GM18951 (cell line): ENCODE data around the gene GDF11.

ENCODE experiments used
- POLR2A ChIP-seq: IDR thresholded peaks from 4 replicates; pipeline ENCODE4 v1.6.1; 2011; ENCODE audit warnings: mild to moderate bottlenecking; ENCODE audit not compliant: insufficient read length, insufficient read depth; ENCODE audit errors: extremely low read depth
- in situ Hi-C: fragments of 300-500 bp; cut with MboI; formaldehyde crosslinking; loops from one replicate; pipeline ENCODE4 v1.12.0; 2022; ENCODE audit warnings: low sequenced_read_pairs, mixed read lengths, inconsistent platforms; ENCODE audit not compliant: unreplicated experiment

The GDF11 gene

DNA sequence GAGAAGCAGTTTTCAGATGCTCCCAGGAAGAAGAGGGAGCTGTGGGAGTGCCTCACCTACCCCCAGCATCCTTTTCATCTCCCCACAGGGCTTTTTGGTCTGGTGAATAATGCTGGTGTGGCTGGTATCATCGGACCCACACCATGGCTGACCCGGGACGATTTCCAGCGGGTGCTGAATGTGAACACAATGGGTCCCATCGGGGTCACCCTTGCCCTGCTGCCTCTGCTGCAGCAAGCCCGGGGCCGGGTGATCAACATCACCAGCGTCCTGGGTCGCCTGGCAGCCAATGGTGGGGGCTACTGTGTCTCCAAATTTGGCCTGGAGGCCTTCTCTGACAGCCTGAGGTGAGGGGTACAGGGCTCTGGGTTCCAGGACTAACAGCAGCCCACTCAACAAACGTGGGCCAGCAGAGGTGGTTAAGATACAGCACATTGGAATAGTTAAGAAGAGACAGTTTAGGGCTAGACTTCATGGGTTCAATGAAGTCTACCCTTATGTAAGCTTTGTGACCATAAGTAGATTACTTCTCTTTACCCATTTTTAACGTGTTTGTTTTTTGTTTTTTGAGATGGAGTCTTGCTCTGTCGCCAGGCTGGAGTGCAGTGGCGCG lies 21.2 kb upstream of the GDF11 start:
- in situ Hi-C loops = no loop called here
- TF ChIP-seq POLR2A = no peak

DNA sequence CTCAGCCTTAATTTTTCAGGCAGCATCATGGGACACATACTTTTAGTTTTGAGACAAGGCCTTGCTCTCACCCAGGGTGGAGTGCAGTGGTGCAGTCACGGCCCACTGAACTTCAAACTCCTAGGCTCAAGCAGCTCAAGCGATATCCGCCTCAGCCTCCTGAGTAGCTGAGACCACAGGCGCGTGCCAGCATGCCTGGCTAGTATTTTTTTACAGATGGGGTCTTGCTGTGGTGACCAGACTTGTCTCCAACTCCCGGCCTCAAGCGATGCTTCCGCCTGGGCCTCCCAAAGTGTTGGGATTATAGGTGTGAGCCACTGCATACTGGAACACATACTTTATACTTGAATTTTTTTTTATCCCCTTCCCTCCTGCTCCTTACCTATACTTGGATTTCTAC lies 20.0 kb upstream of the GDF11 start:
- no peak for TF ChIP-seq POLR2A
- in situ Hi-C loops = no loop called here

DNA sequence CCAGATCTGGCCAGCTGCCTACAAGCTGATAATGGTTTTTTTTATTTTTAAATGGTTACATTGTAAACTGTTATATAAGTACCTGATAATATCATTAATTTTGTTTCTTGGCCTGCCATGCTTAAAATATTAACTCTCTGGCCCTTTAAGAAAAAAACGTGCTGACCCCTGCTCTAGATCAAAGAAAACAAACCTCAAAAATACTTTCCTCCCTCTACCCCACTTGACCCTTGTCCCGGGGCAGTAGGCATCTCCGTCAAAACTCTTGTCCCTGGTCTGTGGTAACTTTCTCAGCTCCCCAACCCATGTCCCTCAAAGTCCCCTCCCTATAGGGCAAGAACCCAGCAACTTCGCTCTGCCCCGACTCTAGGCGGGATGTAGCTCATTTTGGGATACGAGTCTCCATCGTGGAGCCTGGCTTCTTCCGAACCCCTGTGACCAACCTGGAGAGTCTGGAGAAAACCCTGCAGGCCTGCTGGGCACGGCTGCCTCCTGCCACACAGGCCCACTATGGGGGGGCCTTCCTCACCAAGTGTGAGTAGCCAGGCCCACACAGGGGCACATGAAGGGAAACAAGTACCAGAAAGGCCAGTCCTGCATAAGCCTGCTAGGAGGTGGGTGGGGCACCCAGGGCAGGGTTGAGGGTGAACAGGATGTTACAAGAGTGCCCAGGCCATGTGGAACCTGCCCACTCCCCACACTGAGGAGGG lies 19.3 kb upstream of the GDF11 start:
- TF ChIP-seq POLR2A = peak; percentile 20
- in situ Hi-C loops = no loop called here

DNA sequence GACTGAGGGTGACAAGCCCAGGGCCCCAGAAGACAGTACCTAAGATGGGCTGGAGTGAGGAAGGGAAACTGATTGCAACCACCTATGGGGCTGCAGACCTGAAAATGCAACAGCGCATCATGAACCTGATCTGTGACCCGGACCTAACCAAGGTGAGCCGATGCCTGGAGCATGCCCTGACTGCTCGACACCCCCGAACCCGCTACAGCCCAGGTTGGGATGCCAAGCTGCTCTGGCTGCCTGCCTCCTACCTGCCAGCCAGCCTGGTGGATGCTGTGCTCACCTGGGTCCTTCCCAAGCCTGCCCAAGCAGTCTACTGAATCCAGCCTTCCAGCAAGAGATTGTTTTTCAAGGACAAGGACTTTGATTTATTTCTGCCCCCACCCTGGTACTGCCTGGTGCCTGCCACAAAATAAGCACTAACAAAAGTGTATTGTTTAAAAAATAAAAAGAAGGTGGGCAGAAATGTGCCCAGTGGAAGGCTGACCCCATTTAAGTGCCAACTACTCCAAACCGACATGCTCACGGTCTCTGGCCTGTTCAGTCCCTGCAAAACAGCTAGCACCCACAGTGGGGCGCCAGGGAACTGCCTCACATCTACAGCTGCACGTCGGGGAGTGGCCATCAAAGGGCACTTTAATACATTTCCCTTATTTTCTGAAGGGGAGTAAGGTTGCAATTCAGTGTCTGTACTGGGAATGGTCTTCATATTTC lies 18.5 kb upstream of the GDF11 start:
- in situ Hi-C loops = no loop called here
- no peak for TF ChIP-seq POLR2A

DNA sequence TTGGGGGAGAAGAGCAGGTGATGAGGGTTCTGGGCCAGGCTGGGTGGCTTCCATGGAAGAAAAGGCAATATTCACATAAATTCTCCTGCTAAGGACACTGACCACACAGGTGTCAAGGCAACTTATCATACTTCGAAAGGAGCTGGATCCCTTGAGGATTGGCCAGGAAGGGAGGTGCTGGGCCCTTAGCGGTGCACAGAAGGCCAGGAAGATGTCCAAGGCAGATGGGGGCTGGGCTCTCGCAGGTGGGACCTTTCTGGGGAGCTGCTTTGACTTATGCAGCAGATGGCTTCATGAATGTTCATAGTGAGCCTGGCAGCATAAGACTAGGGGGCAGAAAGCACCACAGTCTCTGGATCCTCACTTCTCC lies 18.0 kb upstream of the GDF11 start:
- no peak for TF ChIP-seq POLR2A
- in situ Hi-C loops = no loop called here

DNA sequence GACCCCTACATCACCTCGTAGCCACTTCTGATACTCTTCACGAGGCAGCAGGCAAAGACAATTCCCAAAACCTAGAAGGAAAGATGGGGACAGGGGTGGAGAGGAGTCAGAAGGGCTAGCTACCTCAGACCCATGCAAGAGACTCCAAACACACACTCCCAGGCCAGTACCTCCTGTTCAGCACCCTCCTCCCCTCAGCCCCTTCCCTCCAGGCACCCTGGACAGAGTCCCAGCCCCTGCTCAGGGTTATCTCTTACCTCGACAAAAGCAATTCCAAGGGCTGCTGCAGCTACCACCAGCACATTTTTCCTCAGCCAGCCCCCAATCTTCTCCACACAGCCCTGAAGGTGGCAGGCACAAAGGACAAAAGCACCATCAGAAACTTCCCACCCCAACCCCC lies 17.4 kb upstream of the GDF11 start:
- in situ Hi-C loops = no loop called here
- TF ChIP-seq POLR2A = no peak

DNA sequence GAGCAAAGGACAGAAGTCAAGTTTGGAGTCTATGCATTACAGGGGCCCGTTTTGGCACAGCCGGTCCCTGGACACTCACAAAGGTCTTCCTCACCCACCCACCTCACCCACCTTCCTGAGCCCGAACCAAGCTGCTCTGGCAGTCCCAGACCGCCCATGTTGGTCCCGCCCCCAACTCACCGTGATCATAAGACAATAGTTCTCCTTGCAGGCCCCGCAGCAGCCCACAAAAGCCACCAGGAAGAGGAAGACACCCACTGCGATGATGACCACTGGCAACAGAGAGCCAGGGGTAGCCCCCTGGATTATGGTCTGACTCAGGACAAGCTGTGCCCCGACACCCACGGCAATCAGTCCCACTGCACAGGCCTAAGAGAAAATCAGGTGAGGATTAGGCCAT lies 16.0 kb upstream of the GDF11 start:
- TF ChIP-seq POLR2A = no peak
- in situ Hi-C loops = no loop called here

DNA sequence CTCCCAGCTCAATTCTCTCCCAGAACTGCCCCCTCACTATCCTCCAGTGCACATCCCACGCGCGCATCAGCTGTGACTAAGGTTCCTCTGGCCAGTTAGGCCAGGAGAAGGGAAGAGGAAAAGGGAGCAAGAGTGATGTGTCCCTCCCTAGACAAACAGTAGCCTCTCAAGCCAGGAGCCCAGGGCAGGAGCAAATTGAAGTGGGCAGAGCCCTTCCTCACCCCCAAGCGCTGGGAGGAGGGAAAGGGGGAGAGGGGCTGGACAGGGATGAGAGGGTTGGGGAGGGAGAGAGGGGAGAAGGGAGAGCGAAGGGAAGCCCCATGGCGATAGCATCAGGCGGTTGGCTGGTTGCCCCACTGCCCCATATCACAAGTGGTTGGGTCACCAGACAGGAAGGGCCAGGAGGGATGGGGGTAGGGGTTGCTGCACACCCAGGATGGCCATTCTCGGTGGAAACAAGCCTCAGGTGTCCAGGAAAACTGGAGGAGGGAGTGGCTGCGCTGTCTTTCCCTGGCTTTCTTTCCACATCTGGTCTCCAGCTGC lies 15.2 kb upstream of the GDF11 start:
- in situ Hi-C loops = no loop called here
- TF ChIP-seq POLR2A = no peak

DNA sequence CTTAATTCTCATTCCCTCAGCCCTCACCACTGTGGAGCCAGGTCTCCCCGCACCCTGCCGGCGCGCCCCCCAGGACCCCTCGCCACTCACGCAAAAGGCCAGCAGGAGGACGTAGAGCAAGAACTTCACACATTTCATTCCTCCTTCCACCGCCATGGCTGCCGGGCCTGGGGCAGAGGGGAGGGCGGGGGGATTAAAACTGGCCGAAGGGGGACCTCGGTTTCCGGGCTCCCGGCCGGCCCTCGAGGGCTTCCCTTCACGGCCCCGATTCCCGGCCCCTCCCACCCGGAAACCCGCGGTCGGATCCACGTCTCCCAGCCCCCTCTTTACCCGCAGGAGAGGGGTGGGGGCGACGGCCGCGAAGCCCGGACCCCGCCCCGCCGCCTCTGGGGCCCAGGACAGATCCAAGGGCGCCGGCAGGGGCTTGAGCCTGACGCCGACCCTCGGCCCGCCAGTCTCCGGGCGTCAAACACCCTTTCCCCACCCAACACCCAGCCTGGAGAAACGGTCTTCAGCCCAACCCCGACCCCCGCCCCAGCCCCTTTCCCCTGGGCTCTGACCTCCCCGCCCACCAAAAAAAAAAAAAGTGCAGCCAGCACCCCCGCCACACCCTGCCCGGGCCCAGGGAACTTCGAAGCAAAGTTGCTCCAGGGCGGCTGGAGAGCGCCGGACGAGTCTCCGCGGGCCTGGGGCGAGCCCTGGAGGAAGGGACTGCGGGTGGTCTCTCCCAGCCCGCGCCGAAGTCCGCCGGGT lies 14.6 kb upstream of the GDF11 start:
- in situ Hi-C loops = no loop called here
- TF ChIP-seq POLR2A = no peak

DNA sequence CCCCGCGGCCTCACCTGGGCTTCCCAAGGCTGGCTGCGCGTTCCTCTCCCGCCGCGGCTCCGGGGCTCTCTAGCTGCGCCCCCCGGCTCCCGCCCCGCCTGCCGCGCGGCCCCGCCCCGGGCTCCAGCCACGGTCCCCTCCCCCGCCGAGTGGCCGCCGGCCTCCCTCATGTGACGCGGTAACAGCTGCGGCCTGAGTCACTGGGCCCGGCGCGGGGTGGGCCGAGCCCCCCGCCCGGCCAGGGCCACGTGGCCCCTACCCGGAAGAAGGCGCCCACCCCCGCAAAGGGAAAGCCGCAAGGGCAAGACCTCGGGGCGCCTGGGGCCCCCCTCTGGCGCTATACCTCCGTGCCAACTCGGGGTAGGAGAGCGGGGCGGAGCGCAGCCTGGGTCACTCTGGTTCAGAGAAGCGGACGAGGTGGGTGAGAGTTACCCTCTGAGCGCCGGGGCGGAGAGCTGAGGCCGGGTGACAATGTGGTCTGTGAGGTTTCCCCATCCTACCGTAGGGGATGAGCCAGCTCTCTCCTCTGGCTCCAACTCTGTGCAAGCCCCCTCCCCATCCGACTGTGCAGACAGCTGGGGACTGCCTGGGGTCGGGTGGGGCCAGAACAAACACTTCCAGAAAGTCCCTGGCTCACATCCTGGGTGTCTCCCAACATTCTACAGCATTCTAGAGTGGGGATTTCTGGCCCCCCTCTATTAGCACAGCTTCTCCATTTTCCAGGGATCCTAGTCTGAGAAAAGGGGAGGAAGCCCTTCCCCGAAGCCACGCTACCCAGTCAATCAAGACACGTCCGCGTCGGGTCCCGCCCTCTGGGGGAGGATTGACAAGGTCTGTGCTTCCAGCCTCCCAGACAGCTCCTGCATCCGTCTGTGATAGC lies 13.7 kb upstream of the GDF11 start, which contains the start of gene CD63:
Gene CD63, minus strand, starts transcription at position 71 of the 880 bp plus-strand sequence. CDS start 668 bp downstream, outside the sequence.
- peak; percentile 53 for TF ChIP-seq POLR2A
- in situ Hi-C loops = no loop called here

DNA sequence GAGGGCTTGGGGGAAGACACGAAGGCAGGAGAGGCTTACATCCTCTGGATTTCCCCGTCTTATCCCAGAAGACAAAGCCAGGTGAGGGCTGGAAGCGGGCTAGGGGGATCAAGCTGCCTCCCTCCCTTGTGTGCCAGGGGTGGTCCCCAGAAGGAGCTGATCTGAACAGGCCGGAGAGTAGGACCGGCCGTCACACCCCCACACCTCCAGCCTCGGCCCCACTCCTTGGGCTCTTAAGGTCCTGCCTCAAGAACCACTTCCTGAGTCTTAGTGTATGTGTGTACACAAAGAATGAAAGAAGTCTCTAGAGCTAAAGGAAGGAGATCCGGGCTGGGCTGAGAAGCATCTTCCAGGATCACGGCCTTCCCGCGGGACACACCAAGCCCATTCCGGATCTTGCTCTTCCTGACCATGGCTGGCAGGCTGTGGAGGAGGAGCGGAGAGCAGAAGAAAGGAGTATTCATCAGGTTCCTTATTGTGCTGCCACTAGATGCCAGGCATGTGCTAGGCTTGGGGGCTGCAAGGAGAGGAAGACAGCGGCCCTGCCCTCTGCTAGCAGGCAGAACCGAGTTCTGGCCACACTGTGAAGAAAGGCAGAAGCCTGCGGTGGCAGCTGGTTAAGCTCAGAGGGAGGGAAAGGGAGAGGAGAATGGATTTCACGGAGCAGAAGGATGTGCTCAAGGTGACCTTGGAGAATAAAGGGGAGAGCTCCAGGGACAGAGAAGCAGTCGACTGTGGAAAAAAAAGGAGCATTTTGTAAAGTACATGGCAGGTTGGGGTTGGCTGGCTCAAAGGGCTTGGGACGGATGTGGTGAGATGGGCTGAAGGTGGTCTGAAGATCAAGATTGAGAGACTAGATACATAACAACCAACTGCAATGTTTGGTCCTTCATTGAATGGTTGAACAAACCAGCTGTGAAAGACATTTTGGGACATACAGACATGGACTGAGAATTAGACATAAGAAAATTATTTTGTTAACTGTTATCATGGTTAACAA lies 12.8 kb upstream of the GDF11 start:
- peak; percentile 49 for TF ChIP-seq POLR2A
- in situ Hi-C loops = no loop called here

DNA sequence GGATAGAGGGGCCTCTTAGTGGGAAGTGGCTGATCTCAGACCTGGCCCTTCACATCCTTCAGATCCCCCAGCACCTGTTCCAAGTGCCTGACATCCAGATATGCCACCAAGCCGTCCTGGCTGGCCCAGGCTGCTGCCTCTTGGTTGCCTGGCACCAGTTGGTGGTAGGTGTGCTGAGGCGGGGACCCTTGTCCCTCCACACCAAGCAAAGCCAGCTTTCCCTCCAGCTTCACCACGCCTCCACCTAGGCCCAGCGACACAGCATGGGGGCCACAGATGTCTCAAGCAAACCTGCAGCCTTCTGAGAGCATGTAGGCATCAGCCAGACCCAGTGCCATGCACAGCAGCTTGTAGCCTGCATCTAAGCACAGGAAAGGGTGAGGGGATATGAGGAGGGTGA lies 10.6 kb upstream of the GDF11 start:
- no peak for TF ChIP-seq POLR2A
- in situ Hi-C loops = no loop called here
